ENCODE measurements around the gene DCP2.

DNA sequence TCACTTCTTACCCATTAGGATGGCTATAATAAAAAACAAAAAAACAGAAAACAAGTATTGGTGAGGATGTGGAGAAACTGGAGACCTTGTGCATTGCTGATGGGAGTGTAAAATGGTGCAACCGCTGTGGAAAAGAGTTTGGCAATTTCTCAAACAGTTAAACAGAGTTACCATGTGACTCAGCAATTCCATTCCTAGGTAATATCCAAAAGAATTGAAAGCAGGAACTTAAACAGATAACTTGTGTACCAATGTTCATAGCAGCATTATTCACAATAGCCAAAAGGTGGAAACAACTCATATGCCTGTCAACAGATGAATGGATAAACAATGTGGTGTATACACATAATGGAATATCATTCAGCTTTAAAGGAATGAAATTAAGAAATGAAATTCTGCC lies 28.9 kb downstream of the DCP2 start:
- TF ChIP-seq, protein P1, sequence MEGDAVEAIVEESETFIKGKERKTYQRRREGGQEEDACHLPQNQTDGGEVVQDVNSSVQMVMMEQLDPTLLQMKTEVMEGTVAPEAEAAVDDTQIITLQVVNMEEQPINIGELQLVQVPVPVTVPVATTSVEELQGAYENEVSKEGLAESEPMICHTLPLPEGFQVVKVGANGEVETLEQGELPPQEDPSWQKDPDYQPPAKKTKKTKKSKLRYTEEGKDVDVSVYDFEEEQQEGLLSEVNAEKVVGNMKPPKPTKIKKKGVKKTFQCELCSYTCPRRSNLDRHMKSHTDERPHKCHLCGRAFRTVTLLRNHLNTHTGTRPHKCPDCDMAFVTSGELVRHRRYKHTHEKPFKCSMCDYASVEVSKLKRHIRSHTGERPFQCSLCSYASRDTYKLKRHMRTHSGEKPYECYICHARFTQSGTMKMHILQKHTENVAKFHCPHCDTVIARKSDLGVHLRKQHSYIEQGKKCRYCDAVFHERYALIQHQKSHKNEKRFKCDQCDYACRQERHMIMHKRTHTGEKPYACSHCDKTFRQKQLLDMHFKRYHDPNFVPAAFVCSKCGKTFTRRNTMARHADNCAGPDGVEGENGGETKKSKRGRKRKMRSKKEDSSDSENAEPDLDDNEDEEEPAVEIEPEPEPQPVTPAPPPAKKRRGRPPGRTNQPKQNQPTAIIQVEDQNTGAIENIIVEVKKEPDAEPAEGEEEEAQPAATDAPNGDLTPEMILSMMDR (IDR thresholded peaks at IDR 0.05; ENCODE audit: low read depth, low read length), result no peak
- TF ChIP-seq POLR2A (IDR thresholded peaks at IDR 0.05; ENCODE audit: extremely low read depth, insufficient read length), result no peak
- TF ChIP-seq, protein P2, sequence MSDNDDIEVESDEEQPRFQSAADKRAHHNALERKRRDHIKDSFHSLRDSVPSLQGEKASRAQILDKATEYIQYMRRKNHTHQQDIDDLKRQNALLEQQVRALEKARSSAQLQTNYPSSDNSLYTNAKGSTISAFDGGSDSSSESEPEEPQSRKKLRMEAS (IDR thresholded peaks at IDR 0.05; ENCODE audit: low read depth, low read length), result no peak
- TF ChIP-seq MYC (IDR thresholded peaks at IDR 0.05; ENCODE audit: low read depth, low read length), result no peak
